ENCODE measurements around the gene CACTIN. TPM values are rescaled to one million over a fixed set of nuclear protein-coding genes. Genes with fewer than 3 reads are reported as not detected.

Gene CACTIN
- total and polyA plus RNA-seq, 10 donors: 10.8 to 27.1 (median 21.8) TPM

DNA sequence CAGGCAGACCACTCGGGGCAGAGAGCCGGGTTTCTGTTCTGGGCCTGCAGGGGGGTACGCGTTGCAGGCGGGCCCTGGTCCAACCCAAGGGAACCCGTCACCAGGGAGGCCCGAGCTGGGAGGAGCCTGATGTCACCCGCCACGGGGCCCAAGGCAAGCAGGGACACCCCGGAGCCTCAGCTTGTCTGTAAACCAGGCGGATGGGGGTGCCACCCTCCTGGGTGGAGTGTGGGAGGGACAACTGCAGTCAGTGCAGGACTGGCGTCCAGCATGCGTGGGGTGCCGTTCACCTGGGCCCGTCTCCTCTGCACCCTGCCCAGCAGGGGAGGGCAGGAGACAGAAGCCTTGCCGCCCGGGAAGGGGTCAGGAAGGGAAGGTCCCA is 7.0 kb downstream of the CACTIN start:
- TF ChIP-seq, protein P1, sequence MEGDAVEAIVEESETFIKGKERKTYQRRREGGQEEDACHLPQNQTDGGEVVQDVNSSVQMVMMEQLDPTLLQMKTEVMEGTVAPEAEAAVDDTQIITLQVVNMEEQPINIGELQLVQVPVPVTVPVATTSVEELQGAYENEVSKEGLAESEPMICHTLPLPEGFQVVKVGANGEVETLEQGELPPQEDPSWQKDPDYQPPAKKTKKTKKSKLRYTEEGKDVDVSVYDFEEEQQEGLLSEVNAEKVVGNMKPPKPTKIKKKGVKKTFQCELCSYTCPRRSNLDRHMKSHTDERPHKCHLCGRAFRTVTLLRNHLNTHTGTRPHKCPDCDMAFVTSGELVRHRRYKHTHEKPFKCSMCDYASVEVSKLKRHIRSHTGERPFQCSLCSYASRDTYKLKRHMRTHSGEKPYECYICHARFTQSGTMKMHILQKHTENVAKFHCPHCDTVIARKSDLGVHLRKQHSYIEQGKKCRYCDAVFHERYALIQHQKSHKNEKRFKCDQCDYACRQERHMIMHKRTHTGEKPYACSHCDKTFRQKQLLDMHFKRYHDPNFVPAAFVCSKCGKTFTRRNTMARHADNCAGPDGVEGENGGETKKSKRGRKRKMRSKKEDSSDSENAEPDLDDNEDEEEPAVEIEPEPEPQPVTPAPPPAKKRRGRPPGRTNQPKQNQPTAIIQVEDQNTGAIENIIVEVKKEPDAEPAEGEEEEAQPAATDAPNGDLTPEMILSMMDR (IDR thresholded peaks at IDR 0.05 in 8 of 11, conservative IDR thresholded peaks at IDR 0.05 in 3 of 11): no peak
- TF ChIP-seq POLR2A (IDR thresholded peaks at IDR 0.05) (no peak), POLR2AphosphoS5 (IDR thresholded peaks at IDR 0.05) (no peak)
- DNase-seq: no peak
- Histone ChIP-seq H3K4me1 (peaks cover 0 to 45% (median 32%) of the 10 kb centered on the region in 6 donors), H3K27ac (no peak overlapping the region), H3K27me3 (replicated peaks in 1 of 7) (no peaks in the 10 kb centered on the region), H3K36me3 (peaks cover 0 to 93% (median 42%) of the 10 kb centered on the region in 6 donors), H3K9me3 (no peaks in the 10 kb centered on the region), H3K4me3 (no peak overlapping the region)
- 80 to 92% (median 86%) methylated on average over 10 to 17 of the region's 17 CpGs for WGBS, 5 donors
- intact Hi-C loops (cut with DNase I; ENCODE audit: low total_unique reads): loop anchor here (5.0 to 10.0 kb wide), 2 partner anchors 37 to 65 kb away; partner anchors contain the start of gene MFSD12

GRCh38 chr19:3618811-3619630 is 7.6 kb downstream of the CACTIN start:
- no peak for DNase-seq

GRCh38 chr19:3618144-3618810 is 8.3 kb downstream of the CACTIN start:
- intact Hi-C loops (cut with DNase I; ENCODE audit: low total_unique reads): loop anchor here (5.0 to 10.0 kb wide), 2 partner anchors 36 to 63 kb away; partner anchors contain the start of gene MFSD12
- H3K4me1 ChIP-seq: peaks cover 0 to 33% (median 22%) of the 10 kb centered on the region in 6 donors
- DNase-seq: peak; percentile 90
- TF ChIP-seq POLR2A (IDR thresholded peaks at IDR 0.05) (no peak), POLR2AphosphoS5 (IDR thresholded peaks at IDR 0.05) (peak; percentile 50 to 76 (median 72))
- TF ChIP-seq, protein P1 (IDR thresholded peaks at IDR 0.05 in 8 of 11, conservative IDR thresholded peaks at IDR 0.05 in 3 of 11): peak; percentile 80 to 97 (median 92)
- 32 to 67% (median 44%) methylated on average over 15 to 31 of the region's 31 CpGs for WGBS, 5 donors
- H3K4me3 ChIP-seq: peak overlapping the region in 3 of 8 donors; percentile 21 to 60 (median 32)
- no peaks in the 10 kb centered on the region for H3K9me3 ChIP-seq
- H3K36me3 ChIP-seq: peaks cover 0 to 94% (median 49%) of the 10 kb centered on the region in 6 donors
- H3K27me3 ChIP-seq (replicated peaks in 1 of 7): no peaks in the 10 kb centered on the region
- H3K27ac ChIP-seq: peak overlapping the region in 5 of 8 donors; percentile 53 to 69 (median 61)

More at GRCh38 chr19:3618811-3619630, 7.6 kb downstream of the CACTIN start:
- intact Hi-C loops (cut with DNase I; ENCODE audit: low total_unique reads): loop anchor here (5.0 to 10.0 kb wide), 2 partner anchors 37 to 64 kb away; partner anchors contain the start of gene MFSD12
- WGBS, 5 donors: 88 to 92% (median 89%) methylated on average over 15 to 31 of the region's 31 CpGs
- H3K27me3 ChIP-seq (replicated peaks in 1 of 7): no peaks in the 10 kb centered on the region
- H3K27ac ChIP-seq: no peak overlapping the region
- peaks cover 0 to 94% (median 44%) of the 10 kb centered on the region in 6 donors for H3K36me3 ChIP-seq
- peaks cover 0 to 39% (median 26%) of the 10 kb centered on the region in 6 donors for H3K4me1 ChIP-seq
- H3K9me3 ChIP-seq: no peaks in the 10 kb centered on the region
- H3K4me3 ChIP-seq: peak overlapping the region in 1 of 8 donors; percentile 60
- TF ChIP-seq, protein P1 (IDR thresholded peaks at IDR 0.05 in 8 of 11, conservative IDR thresholded peaks at IDR 0.05 in 3 of 11): peak in 6 of 11 experiments; percentile 9 to 71 (median 47)
- TF ChIP-seq POLR2A (IDR thresholded peaks at IDR 0.05): no peak
